ENCODE measurements around the gene CSPG4. TPM values are rescaled to one million over a fixed set of nuclear protein-coding genes. Genes with fewer than 3 reads are reported as not detected.
"Not testable (repeated sequence)": the region's sequence is repeated elsewhere in the genome, so short reads cannot be mapped to it uniquely, and the experiment has no call there.

The CSPG4 gene
- total RNA-seq, 1 donor from 2014 or later = 0.79 TPM

- no peak for DNase-seq (ENCODE audit: low read depth)
- Histone ChIP-seq H3K4me3 (ENCODE audit: low read depth, low read length) (peak overlapping the region; percentile 73), H3K27me3 (ENCODE audit: control insufficient read depth, insufficient read depth, low read length) (no peaks in the 10 kb centered on the region), H3K36me3 (ENCODE audit: control insufficient read depth, insufficient read depth, low read length) (no peaks in the 10 kb centered on the region)
- FAIRE-seq = no peak
- no peak for TF ChIP-seq CTCF (IDR thresholded peaks at IDR 0.05; ENCODE audit: insufficient read depth, low read length, severe bottlenecking)
Observed at GRCh38 chr15:75738014-75738646, 25.5 kb upstream of the CSPG4 start.

GRCh38 chr15:75737116-75738013 is 24.7 kb upstream of the CSPG4 start:
- not testable (repeated sequence) for H3K36me3 ChIP-seq (ENCODE audit: control insufficient read depth, insufficient read depth, low read length); DNase-seq (ENCODE audit: low read depth); H3K27me3 ChIP-seq (ENCODE audit: control insufficient read depth, insufficient read depth, low read length); FAIRE-seq
- H3K4me3 ChIP-seq (ENCODE audit: low read depth, low read length) = peak overlapping the region; percentile 73

GRCh38 chr15:75736256-75736655 is 23.6 kb upstream of the CSPG4 start:
- TF ChIP-seq CTCF (IDR thresholded peaks at IDR 0.05; ENCODE audit: insufficient read depth, low read length, severe bottlenecking) = no peak
- no peak for FAIRE-seq
- Histone ChIP-seq H3K36me3 (ENCODE audit: control insufficient read depth, insufficient read depth, low read length) (no peaks in the 10 kb centered on the region), H3K4me3 (ENCODE audit: low read depth, low read length) (no peak overlapping the region), H3K27me3 (ENCODE audit: control insufficient read depth, insufficient read depth, low read length) (no peaks in the 10 kb centered on the region)
- DNase-seq (ENCODE audit: low read depth) = no peak

- not testable (repeated sequence) for DNase-seq (ENCODE audit: low read depth); H3K27me3 ChIP-seq (ENCODE audit: control insufficient read depth, insufficient read depth, low read length); H3K36me3 ChIP-seq (ENCODE audit: control insufficient read depth, insufficient read depth, low read length); H3K4me3 ChIP-seq (ENCODE audit: low read depth, low read length); FAIRE-seq
Observed at GRCh38 chr15:75734861-75735760, 22.5 kb upstream of the CSPG4 start.

- no peaks in the 10 kb centered on the region for H3K27me3 ChIP-seq (ENCODE audit: control insufficient read depth, insufficient read depth, low read length)
- no peak overlapping the region for H3K4me3 ChIP-seq (ENCODE audit: low read depth, low read length)
- no peak for DNase-seq (ENCODE audit: low read depth)
- TF ChIP-seq CTCF (IDR thresholded peaks at IDR 0.05; ENCODE audit: insufficient read depth, low read length, severe bottlenecking) = no peak
- no peaks in the 10 kb centered on the region for H3K36me3 ChIP-seq (ENCODE audit: control insufficient read depth, insufficient read depth, low read length)
- no peak for FAIRE-seq
Observed at GRCh38 chr15:75733761-75734651, 21.4 kb upstream of the CSPG4 start.

- DNase-seq (ENCODE audit: low read depth) (peak; percentile 54), FAIRE-seq (peak; percentile 80)
- no peaks in the 10 kb centered on the region for H3K27me3 ChIP-seq (ENCODE audit: control insufficient read depth, insufficient read depth, low read length)
- no peak overlapping the region for H3K4me3 ChIP-seq (ENCODE audit: low read depth, low read length)
- H3K36me3 ChIP-seq (ENCODE audit: control insufficient read depth, insufficient read depth, low read length) = no peaks in the 10 kb centered on the region
- peak; percentile 86 for TF ChIP-seq CTCF (IDR thresholded peaks at IDR 0.05; ENCODE audit: insufficient read depth, low read length, severe bottlenecking)
Observed at GRCh38 chr15:75732809-75733451, 20.3 kb upstream of the CSPG4 start.

Measured in bronchial epithelial cell (primary cell).